ENCODE data around the gene C1QTNF8.

The C1QTNF8 gene

GRCh38 chr16:1127101-1127500 is 31.1 kb upstream of the C1QTNF8 start:
- DNase-seq (ENCODE audit: low read depth in 2 of 2): no peak

DNA sequence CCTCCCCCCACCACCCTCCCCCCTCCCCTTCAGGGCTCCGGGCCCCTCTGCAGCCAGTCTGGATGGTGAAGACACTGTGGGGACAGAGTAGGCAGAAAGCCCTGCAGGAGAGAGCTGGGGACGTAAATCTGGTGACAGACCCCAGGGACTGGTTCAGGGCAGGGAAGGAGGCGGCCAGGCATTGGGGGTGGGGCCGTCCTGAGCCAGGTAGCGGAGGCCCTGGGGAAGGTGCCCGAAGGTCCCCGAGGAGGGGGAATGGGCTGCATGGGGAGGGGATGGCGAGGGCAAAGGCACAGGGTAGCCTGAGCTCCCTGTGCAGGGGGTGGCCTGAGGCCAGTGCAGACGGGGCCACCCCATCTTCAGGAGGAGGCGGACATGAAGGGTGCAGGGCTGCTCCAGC is 30.5 kb upstream of the C1QTNF8 start:
- DNase-seq (ENCODE audit: low read depth in 2 of 2): no peak

DNA sequence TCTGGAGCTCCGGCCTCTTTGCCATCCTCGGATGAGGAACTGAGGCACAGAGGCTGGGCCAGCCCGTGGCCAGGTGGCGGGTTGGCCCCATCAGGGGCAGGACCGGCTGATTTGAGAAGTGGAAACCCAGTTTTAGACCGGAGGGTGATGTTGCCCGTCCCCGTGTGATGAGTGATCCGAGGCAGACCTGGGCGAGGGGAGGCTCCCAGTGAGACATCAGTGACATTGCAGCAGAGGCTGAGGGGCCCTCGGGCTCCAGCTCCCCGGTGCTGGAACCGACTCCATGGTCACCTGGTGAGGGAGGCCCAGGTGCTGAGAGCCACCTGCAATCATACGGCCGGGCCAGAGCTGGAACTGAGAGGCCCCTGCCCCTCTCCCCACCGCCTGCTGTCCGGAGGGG is 30.0 kb upstream of the C1QTNF8 start:
- no peak for DNase-seq (ENCODE audit: low read depth in 2 of 2)

- no peak for DNase-seq (ENCODE audit: low read depth in 2 of 2)
These were observed 29.4 kb upstream of the C1QTNF8 start for GRCh38 chr16:1125471-1125870.

DNA sequence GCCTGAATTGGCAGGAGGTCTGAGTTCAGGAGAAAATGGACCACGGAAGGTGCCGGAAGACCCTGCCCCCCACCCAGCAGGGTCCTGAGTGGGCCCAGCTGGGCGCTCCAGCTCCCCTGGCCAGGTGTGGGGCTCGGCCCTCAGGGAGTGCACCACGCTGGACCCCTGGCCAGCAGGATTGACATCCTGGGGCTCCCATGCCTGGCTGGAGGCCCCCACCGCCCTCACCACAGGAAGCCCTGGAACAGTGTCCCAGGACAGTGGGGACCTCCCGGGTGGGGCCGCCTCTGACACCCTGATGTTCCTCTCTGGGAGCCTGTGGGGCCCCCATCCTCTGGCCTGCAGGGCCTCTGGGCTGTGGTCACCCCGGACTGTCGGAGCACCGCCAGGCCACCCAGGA is 28.8 kb upstream of the C1QTNF8 start:
- no peak for DNase-seq (ENCODE audit: low read depth in 2 of 2)

GRCh38 chr16:1124291-1124690 is 28.2 kb upstream of the C1QTNF8 start:
- no peak for DNase-seq (ENCODE audit: low read depth in 2 of 2)

DNA sequence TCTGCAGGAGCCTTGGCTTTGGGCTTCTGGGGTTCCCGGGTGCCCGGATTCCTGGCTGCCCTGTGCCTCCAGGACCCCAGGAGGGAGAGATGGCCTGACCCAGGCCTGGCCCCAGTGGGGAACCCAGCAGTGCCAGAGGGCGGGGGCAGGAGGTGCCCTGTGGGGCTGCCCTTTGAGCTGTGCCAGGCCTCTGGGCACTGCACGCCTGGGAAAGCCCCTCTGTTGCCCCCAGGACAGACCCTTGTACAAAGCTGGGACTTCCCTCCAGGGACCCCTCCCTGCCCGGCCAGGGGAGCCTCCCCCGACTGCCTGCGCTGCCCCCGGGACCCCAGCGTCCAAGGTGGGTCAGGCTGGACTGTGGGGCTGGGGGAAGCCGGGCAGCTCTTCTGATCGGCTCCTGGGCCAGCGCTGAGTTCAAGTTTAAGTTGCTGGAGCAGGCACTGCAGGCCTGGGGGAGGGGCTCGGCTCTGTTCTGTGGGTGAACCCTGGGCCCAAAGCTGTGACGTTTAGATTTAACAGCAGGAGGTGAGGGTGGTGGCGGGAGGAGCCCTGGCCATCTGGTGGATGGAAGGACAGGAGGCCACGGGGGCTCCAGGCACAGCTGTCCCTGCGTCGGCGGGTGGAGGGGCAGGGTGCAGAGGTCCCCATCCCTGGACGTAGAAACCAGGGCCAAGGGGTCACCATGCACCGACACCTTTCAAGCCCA is 27.6 kb upstream of the C1QTNF8 start:
- no peak for DNase-seq (ENCODE audit: low read depth in 2 of 2)

DNA sequence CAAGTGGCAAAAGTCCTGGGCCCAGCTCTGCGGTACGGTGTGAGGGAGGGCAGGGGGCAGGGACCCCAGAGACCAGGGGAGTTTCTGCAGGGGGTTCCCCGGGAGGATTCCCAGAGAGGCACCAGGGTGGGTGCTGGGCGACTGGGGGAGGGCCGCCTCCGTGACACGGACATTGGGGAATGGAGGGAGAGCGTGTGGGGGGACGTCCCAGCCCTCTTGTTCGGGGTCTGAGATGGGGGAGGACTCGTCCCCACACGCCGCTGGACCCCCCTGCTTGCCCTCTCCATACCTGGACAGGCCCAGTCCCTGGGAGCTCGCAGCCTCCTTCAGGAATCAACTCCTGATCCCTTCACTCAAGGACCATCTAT is 26.3 kb upstream of the C1QTNF8 start:
- no peak for DNase-seq (ENCODE audit: low read depth in 2 of 2)

DNA sequence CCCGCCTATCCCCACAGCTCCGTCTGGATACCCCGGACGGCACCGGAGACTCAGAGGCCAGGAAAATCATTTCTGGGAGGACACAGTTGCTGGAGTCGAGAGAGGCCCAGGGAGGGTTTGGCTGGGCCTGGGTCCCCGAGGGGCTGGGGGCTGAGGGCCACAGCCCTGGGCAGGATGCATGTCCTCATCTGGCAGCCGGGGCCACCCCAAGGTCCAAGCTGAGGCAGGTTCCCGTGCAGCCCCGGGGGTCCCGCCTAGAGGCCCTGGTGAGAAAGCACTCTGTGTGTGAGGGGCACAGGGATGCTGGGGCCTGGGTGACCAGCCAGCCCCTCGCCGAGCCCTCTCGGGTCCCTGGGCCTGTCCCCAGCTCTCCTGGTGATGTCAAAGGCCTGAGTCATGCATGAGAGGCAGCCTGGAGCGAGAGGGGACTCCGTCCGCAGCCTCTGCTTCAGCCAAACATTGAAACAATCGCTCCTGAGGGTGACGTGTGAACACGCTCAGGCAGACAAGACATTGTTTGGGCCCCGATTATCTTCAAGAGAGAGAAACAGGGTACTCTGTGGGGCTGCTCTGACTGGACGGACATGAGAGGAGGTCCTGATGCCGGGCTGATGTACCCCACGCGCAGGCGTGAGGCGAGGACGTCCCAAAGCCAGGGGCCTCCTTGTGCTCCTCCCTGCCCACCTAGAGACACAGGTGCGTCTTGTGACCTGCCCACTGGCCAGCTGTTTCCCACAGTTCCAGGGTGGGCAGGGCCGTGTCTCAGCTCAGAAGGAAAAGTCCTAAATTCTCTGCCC is 25.8 kb upstream of the C1QTNF8 start:
- no peak for DNase-seq (ENCODE audit: low read depth in 2 of 2)

DNA sequence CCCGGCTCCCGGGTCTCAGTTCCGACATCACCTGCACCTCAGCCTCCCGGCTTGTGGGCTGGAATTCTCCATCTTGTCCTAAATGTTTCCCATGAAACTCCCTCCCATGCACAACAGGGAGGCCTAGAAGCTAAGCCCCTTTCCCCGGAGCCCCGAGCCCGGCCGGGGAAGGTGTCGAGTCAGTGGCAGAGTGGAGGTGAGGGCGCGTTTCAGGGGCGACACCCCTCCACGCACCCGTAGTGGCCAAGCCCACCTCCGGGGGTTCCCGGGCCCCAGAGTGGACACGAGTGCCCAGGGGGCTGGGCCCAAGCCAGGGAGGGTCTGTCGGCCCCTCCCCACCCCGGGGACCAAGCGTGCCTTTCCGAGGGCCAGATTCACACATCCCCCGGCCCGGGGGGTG is 25.0 kb upstream of the C1QTNF8 start:
- no peak for DNase-seq (ENCODE audit: low read depth in 2 of 2)

- DNase-seq (ENCODE audit: low read depth in 2 of 2): no peak
These were observed 24.5 kb upstream of the C1QTNF8 start for GRCh38 chr16:1120577-1120941.

DNA sequence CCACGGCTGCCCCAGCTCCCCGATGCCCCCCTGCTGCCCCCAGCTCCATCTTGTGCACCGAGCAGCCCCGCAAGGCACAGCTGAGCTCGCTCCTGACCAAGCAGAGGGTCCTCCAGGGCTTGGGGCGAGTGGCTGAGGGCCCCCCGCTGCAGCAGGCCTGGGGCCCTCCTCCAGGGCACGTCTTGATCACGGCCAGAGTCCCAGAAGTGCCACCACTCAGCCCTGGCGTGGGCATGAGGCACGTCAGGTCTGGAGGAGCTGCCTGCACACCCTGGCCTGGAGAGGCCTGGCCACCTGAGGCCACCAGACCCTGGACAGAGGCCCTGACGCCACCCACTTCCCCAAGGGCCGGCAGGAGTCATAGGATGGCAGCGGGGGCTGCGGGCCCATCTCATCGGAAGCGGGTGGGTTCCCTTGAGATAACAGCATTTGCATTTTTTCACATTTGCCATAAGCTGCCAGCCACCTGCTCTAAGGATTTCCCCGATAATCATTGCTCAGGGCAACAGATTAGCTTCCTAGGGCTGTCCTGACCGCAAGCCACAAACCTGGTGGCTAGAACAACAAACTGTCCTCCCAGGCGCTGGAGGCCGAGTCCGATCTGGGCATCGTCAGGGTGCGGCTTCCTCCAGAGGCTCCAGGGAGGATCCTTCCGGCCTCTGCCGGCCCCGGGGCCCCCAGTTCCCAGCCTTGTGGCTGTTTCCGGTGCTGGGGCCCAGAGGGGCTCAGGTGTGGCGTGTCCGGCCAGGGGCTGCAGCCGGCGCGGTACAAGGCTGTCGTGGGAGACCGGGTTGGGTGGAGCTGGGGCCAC is 23.9 kb upstream of the C1QTNF8 start:
- DNase-seq (ENCODE audit: low read depth in 2 of 2): no peak

GRCh38 chr16:1119129-1119528 is 23.1 kb upstream of the C1QTNF8 start:
- no peak for DNase-seq (ENCODE audit: low read depth in 2 of 2)

DNA sequence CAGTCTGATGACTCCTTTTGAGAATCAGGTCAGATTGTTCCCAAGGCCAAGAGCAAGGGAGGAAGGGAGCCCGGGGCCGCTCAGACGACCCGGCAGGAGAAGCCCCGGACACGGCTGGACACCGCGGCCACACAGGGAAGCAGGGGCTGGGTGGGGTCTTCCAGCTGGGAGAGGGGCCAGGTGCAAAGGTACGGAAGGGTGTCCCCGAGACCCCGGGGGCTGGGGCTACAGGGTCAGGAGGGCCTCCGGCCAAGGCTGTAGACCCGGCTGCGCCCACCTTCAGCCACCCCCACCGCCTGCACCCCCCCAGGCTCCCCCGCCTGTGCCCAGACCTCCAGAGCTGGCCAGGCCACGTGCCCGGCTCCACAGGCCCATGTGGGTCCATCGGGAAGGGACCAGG is 21.9 kb upstream of the C1QTNF8 start:
- DNase-seq (ENCODE audit: low read depth in 2 of 2): no peak

DNA sequence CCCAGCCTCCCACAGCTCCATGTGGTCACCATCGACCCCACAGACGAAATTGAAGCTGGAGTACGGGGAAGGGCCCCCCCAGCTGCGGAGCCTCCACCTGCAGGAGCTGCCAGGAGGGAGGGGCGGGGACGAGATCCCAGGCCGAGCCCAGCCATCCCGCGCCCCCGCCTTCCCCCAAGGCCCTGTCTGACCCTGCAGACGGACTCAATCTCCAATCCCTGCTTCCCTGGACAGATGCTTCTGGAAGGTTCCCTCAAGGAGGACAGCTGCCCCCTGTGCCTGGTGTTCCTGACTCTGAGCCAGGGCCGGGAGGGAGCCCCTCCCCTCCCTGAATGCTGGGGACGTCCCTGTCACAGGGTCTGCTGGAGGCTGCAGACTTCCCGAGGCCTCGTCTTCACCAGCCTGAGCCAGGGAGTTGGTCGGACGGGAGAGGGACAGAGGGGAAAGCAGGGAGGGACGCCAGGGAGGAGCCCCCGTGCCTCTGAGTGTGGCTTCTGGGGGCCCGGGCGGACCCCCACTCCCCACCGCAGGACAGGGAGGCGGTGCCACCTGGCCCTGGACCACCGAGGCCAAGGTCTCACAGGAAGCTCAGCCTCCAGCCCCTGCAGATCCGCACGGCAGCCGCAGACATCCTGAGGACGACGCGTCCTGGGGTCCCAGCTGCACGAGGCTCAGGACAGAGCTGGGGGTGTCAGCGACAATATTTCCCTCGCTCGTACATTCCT is 21.3 kb upstream of the C1QTNF8 start:
- DNase-seq (ENCODE audit: low read depth in 2 of 2): no peak

GRCh38 chr16:1116693-1117077 is 20.6 kb upstream of the C1QTNF8 start:
- DNase-seq (ENCODE audit: low read depth in 2 of 2): no peak

DNA sequence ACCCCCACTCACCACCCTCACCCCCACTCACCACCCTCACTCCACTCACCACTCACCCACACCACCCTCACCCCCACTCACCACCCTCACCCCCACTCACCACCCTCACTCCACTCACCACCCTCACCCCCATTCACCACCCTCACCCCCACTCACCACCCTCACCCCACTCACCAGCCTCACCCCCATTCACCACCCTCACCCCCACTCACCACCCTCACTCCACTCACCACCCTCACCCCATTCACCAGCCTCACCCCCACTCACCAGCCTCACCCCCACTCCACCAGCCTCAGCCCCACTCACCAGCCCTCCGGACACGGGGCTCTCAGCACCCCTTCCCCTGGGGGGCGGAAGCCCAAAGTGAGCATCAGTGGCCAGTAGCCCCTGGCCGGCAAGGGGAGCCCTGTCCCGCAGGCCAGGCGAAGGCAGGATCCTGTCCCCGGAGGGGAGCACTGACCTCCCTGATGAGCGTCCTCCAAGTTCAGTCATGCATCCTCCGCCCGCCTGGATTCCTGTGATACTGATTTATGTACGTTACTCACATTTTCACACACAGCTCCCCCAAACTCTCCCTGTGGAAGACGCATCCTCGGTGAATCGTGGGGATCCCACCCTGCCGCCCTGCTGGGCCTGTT is 18.0 kb upstream of the C1QTNF8 start:
- no peak for DNase-seq (ENCODE audit: low read depth in 2 of 2)

GRCh38 chr16:1113489-1113888 is 17.4 kb upstream of the C1QTNF8 start:
- no peak for DNase-seq (ENCODE audit: low read depth in 2 of 2)

GRCh38 chr16:1112506-1113184 is 16.6 kb upstream of the C1QTNF8 start:
- no peak for DNase-seq (ENCODE audit: low read depth in 2 of 2)

- DNase-seq (ENCODE audit: low read depth in 2 of 2): no peak
These were observed 13.6 kb upstream of the C1QTNF8 start for GRCh38 chr16:1109648-1110047.
